22Rv1 (cell line): Measurements from ENCODE around the gene GNG14.

Experiments
- H3K27ac ChIP-seq: fragments of 450-650 bp; 2 replicates; pipeline ENCODE4 v1.5.1; 2017
- CTCF ChIP-seq: fragments of 450-650 bp; IDR thresholded peaks from 2 replicates; pipeline ENCODE4 v1.5.1; 2017; ENCODE audit warnings: mild to moderate bottlenecking
- ZFX ChIP-seq: fragments of 450-650 bp; IDR thresholded peaks from 2 replicates; pipeline ENCODE4 v1.6.1; 2017; ENCODE audit warnings: antibody characterized with exemption, borderline replicate concordance

Gene GNG14

GRCh38 chr19:12668346-12668745, 19.5 kb upstream of the GNG14 start:
- TF ChIP-seq CTCF (no peak), ZFX (no peak)
- peak overlapping the region; percentile 90 for H3K27ac ChIP-seq

GRCh38 chr19:12668932-12669269, 18.9 kb upstream of the GNG14 start:
- peak overlapping the region; percentile 90 for H3K27ac ChIP-seq
- no peak for TF ChIP-seq ZFX
- TF ChIP-seq CTCF: no peak

- peak overlapping the region; percentile 90 for H3K27ac ChIP-seq
- TF ChIP-seq CTCF (no peak), ZFX (no peak)
Observed at GRCh38 chr19:12669270-12670158, 18.3 kb upstream of the GNG14 start.

- peak overlapping the region; percentile 90 for H3K27ac ChIP-seq
- TF ChIP-seq ZFX (no peak), CTCF (no peak)
Observed at GRCh38 chr19:12670159-12670928, 17.5 kb upstream of the GNG14 start.

- H3K27ac ChIP-seq: no peak overlapping the region
- no peak for TF ChIP-seq CTCF
- no peak for TF ChIP-seq ZFX
Observed at GRCh38 chr19:12672744-12673143, 15.1 kb upstream of the GNG14 start.

- no peak for TF ChIP-seq CTCF
- TF ChIP-seq ZFX: no peak
- H3K27ac ChIP-seq: no peak overlapping the region
Observed at GRCh38 chr19:12675399-12675798, 12.4 kb upstream of the GNG14 start.

- peak overlapping the region; percentile 25; the same call in 1 of the 2 replicates for H3K27ac ChIP-seq
- TF ChIP-seq ZFX (no peak), CTCF (no peak)
Observed at GRCh38 chr19:12675940-12676339, 11.9 kb upstream of the GNG14 start.
